Activated CD8-positive, alpha-beta memory T cell treated with anti-CD3 and anti-CD28 coated beads, Interleukin-2, amount 10 ng/mL, durations not matched to agents 7 days and 5 days (primary cell): Measurements from ENCODE around the gene GJB2. TPM values are rescaled to one million over a fixed set of nuclear protein-coding genes. Genes with fewer than 3 reads are reported as not detected.

Experiments used
- total RNA-seq, 2 experiments: library from RNA; stranded (reverse); gene quantifications; one replicate each; pipeline ENCODE4 v1.2.3, GENCODE V29; 2021

The GJB2 gene
- total RNA-seq, 2 experiments from 2014 or later: 4.0 to 8.7 TPM

Other genes starting within 250 kb of the GJB2 start
- gene ZMYM2, start 234.2 kb downstream of the GJB2 start, total RNA-seq: 10 to 100 TPM; 51.6 to 67.6 TPM
- gene GJA3, start 31.9 kb downstream of the GJB2 start, total RNA-seq: under 1 TPM; 0.75 to 0.76 TPM
- gene GJB6, start 39.4 kb upstream of the GJB2 start, total RNA-seq: 10 to 100 TPM in 1 of 2 experiments, 1 to 10 TPM in 1; 4.8 to 11.0 TPM